Fibroblast of villous mesenchyme (primary cell): Measurements from ENCODE around the gene GJB4. TPM values are rescaled to one million over a fixed set of nuclear protein-coding genes. Genes with fewer than 3 reads are reported as not detected.

Source experiments
- DNase-seq: peaks from one replicate; pipeline ENCODE4 v3.0.0-alpha.2; 2010; ENCODE audit warnings: low read depth
- H3K4me3 ChIP-seq: 2 replicates; pipeline ENCODE4 v1.5.1; 2011; ENCODE audit warnings: low read depth, mild to moderate bottlenecking, low read length
- CTCF ChIP-seq: IDR thresholded peaks from 2 replicates; pipeline ENCODE4 v1.5.1; 2012; ENCODE audit warnings: low read depth, mild to moderate bottlenecking, low read length; ENCODE audit not compliant: insufficient read depth
- total RNA-seq: library from RNA; depleted of rRNA; stranded (reverse); fragments of >200 nt; gene quantifications from 2 replicates; pipeline ENCODE4 v1.2.3, GENCODE V29; 2012

The GJB4 gene
- total RNA-seq, 1 donor, result not detected

GRCh38 chr1:34739613-34740012 is 19.9 kb upstream of the GJB4 start:
- no peak for TF ChIP-seq CTCF
- no peak overlapping the region for H3K4me3 ChIP-seq
- DNase-seq, result no peak

- no peak overlapping the region for H3K4me3 ChIP-seq
- TF ChIP-seq CTCF, result no peak
- no peak for DNase-seq
Observed at GRCh38 chr1:34740161-34740868, 19.2 kb upstream of the GJB4 start.

- DNase-seq, result peak; percentile 56
Observed at GRCh38 chr1:34742667-34743270, 16.8 kb upstream of the GJB4 start.

GRCh38 chr1:34743775-34744174 is 15.8 kb upstream of the GJB4 start:
- no peak overlapping the region for H3K4me3 ChIP-seq
- TF ChIP-seq CTCF, result no peak
- DNase-seq, result no peak

More at GRCh38 chr1:34742667-34743270, 16.8 kb upstream of the GJB4 start:
- H3K4me3 ChIP-seq, result no peak overlapping the region
- peak; percentile 94 for TF ChIP-seq CTCF

- TF ChIP-seq CTCF, result no peak
- no peak for DNase-seq
- H3K4me3 ChIP-seq, result no peak overlapping the region
Observed at GRCh38 chr1:34744851-34745250, 14.7 kb upstream of the GJB4 start.

- H3K4me3 ChIP-seq, result no peak overlapping the region
- no peak for TF ChIP-seq CTCF
- DNase-seq, result no peak
Observed at GRCh38 chr1:34745666-34746065, 13.9 kb upstream of the GJB4 start.
